IPS-NIHi7 (cell line): Measurements from ENCODE around the gene B3GALT4.

Experiments used
- DNase-seq: peaks from one replicate; pipeline ENCODE4 v3.0.0; 2012; ENCODE audit warnings: mixed read lengths; ENCODE audit errors: extremely low spot score

The B3GALT4 gene

GRCh38 chr6:33315793-33316602 lies 39.1 kb downstream of the B3GALT4 start:
- DNase-seq: no peak

GRCh38 chr6:33316603-33317418 lies 39.9 kb downstream of the B3GALT4 start:
- DNase-seq: no peak

DNA sequence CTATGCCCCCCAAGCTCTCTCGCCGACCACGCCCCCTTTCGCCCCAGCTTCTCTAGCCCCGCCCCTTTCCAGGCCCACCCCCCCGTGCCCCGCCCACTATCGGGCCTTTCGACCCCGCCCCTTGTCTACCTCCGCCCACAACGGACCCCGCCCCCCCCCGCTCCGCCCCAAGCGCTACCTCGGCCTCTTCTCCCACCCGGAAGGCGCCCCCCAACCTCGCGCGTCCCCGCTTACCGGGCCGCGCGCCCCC lies 40.4 kb downstream of the B3GALT4 start:
- peak; percentile 74 for DNase-seq

GRCh38 chr6:33317669-33318425 lies 40.9 kb downstream of the B3GALT4 start, which contains the start of gene ZBTB22:
TSS of gene ZBTB22 (minus strand) at chr6:33317744. CDS start at chr6:33316916, 828 bp downstream.
- DNase-seq: peak; percentile 88

GRCh38 chr6:33318426-33319073 lies 41.6 kb downstream of the B3GALT4 start:
- DNase-seq: no peak

GRCh38 chr6:33319939-33320314 lies 43.0 kb downstream of the B3GALT4 start:
- DNase-seq: no peak

DNA sequence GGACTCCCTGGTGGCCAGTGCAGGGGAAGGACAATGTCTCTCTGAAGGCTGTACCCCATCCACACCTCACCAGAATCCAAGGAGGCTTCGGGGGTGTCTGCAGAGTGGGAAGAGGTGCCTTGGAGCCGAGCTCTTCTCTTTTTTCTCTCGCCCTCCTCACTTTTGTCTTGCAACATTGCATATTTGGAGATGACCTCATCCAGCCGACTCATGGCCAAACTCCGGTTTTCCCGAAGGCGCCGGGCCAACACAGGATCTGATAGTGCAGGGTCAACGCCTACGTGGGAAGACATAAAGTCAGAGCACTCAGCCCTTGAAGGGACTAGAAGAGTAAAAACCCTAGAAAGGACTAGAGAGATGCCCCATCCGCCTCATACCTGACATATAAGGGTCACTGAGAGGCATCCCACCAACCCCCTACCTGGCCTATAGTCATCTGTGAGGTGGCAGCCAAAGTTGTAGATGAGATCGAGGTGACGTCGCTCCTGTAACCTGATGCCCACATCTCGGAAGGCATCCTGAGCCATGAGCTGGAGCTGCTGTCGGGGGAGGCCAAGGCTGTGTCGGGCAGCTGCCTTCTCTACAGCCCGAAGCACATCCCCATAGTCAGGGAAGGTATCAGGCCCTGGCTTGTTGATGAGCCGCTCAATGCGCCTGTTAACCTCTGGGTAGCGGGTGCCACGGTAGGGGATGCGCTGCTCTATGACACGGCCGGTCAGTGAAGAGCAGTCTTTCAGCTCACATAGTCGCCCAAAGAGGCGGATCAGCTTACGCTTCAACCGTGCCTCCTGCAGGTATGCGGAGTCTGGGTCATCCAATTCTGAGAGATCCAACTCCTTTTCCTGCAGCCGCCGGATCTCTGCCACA lies 43.6 kb downstream of the B3GALT4 start:
- DNase-seq: no peak

GRCh38 chr6:33321227-33321626 lies 44.3 kb downstream of the B3GALT4 start:
- no peak for DNase-seq

DNA sequence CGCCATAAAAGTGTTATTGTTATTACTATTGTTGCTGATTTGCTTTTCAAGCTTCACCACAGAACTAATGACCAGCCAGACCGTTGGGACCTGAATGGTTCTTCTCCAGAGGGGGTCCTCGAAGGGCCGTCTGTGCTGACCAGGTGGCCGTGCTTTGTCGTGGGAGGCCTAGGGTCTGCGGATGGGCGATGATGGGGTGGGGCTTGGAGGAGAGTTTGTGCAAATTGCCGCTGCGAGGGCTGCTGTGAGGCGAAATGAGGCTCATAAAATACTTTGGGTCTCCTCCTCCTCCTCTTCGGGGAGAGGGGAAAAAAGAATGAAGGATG lies 46.7 kb downstream of the B3GALT4 start:
- DNase-seq: no peak

- no peak for DNase-seq
Observed at GRCh38 chr6:33324125-33324524, 47.2 kb downstream of the B3GALT4 start.
